GM19328 (cell line): ENCODE measurements around the gene AZU1.
"Not testable (repeated sequence)": the region's sequence is repeated elsewhere in the genome, so short reads cannot be mapped to it uniquely, and the experiment has no call there.

ENCODE experiments used
- ATAC-seq: cut with Tn5 transposase; IDR thresholded peaks from one replicate; pipeline ENCODE4 v1.9.1; 2021; ENCODE audit warnings: mild to moderate bottlenecking, moderate library complexity; ENCODE audit not compliant: unreplicated experiment

Gene AZU1

DNA sequence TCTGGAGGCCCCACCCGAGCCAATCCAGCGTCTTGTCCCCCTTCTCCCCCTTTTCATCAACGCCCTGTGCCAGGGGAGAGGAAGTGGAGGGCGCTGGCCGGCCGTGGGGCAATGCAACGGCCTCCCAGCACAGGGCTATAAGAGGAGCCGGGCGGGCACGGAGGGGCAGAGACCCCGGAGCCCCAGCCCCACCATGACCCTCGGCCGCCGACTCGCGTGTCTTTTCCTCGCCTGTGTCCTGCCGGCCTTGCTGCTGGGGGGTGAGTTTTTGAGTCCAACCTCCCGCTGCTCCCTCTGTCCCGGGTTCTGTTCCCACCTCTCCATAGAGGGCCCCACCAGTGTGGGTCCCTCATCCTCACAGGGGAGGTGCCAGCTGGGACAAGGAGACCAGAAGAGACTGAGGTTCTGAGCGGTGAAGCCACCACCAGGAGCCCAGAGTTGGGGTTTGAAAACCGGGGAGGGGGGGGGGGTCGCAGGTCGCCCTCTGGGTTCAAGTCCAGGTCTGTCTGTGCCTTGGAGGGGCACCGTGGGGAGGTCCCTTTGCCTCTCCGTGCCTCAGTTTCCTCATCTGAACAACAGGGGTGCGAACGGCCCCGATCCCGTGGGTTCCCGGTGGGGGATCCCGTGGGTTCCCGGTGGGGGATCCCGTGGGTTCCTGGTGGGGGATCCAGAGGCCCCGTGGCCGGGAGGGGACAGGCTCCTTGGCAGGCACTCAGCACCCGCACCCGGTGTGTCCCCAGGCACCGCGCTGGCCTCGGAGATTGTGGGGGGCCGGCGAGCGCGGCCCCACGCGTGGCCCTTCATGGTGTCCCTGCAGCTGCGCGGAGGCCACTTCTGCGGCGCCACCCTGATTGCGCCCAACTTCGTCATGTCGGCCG is 24.7 kb downstream of the AZU1 start, which contains the start of gene ELANE:
ELANE (plus strand) TSS at position 168 of the 878 bp plus-strand sequence; CDS start at position 194, 26 bp downstream.
- ATAC-seq: no peak

GRCh38 chr19:853014-853585 is 25.5 kb downstream of the AZU1 start:
- ATAC-seq: no peak

DNA sequence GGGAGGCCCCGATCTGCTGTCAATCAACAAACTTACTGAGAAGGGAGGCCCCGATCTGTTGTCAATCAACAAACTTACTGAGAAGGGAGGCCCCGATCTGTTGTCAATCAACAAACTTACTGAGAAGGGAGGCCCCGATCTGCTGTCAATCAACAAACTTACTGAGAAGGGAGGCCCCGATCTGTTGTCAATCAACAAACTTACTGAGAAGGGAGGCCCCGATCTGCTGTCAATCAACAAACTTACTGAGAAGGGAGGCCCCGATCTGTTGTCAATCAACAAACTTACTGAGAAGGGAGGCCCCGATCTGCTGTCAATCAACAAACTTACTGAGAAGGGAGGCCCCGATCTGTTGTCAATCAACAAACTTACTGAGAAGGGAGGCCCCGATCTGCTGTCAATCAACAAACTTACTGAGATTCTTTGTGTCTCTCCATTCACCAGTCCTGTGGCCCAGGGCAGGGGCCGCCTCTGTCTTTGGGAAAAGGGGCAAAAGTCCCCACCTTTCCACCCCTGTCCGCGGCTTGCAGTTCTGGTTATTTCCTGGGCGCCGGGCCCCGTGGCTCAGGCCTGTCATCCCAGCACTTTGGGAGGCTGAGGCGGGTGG is 26.1 kb downstream of the AZU1 start:
- not testable (repeated sequence) for ATAC-seq

DNA sequence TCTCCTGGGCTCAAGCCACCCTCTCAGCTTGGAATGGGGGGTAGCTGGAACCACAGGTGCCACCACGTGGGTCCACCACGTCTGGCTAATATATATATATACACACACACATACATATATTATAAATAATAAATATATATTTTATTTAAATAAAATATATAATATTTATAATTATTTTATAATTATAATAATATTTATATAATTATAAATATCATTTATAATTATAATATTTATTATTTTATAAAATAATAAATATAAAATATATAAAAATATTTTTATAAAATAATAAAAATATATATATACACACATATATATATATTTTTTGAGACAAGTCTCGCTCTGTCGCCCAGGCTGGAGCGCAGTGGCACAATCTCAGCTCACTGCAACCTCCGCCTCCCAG is 26.9 kb downstream of the AZU1 start:
- no peak for ATAC-seq

- ATAC-seq: no peak
Observed at GRCh38 chr19:855142-855541, 27.5 kb downstream of the AZU1 start.

DNA sequence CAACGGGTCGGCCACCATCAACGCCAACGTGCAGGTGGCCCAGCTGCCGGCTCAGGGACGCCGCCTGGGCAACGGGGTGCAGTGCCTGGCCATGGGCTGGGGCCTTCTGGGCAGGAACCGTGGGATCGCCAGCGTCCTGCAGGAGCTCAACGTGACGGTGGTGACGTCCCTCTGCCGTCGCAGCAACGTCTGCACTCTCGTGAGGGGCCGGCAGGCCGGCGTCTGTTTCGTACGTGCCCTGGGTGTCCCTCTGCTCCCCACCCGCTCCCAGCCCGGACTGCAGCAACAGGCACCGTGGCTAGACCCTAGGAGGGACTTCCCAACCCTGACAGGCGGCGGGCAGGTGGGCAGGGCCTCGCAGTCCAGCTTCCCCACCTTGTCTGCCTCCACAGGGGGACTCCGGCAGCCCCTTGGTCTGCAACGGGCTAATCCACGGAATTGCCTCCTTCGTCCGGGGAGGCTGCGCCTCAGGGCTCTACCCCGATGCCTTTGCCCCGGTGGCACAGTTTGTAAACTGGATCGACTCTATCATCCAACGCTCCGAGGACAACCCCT is 28.0 kb downstream of the AZU1 start:
- ATAC-seq: no peak

GRCh38 chr19:858284-858683 is 30.6 kb downstream of the AZU1 start:
- ATAC-seq: no peak

- ATAC-seq: no peak
Observed at GRCh38 chr19:858868-859843, 31.5 kb downstream of the AZU1 start, which contains the start of gene CFD. TSS of gene CFD (plus strand) at chr19:859664. CDS start at chr19:859690, 26 bp downstream.

GRCh38 chr19:861141-861755 is 33.6 kb downstream of the AZU1 start:
- ATAC-seq: no peak

GRCh38 chr19:861756-862580 is 34.3 kb downstream of the AZU1 start:
- ATAC-seq: no peak

DNA sequence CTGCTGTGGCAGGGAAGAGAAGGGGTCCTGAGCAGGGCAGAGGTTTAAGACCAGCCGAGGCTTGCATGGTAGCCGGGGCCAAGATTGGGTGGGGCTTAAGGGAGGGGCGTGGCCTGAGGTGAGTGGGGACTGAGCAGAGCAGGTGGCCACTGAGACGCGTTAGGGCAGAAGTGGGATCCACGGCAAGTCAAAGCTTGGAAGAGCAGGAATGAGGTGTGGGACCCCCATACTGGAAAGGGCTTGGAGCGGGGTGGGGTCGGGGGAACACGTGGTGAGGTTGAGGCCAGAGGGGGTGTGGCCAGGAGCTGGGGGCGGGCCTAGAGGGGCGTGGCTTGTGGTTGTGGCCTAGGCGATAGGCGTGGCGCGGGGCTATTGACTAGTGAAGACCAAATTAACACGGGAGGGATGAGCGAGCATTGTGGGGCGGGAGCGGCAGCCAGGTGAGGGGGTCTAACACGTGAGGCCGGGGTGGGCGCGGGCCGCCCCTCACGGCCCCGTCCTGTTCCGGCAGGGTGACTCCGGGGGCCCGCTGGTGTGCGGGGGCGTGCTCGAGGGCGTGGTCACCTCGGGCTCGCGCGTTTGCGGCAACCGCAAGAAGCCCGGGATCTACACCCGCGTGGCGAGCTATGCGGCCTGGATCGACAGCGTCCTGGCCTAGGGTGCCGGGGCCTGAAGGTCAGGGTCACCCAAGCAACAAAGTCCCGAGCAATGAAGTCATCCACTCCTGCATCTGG is 35.1 kb downstream of the AZU1 start:
- ATAC-seq: no peak

GRCh38 chr19:863315-863620 is 35.6 kb downstream of the AZU1 start:
- ATAC-seq: no peak

DNA sequence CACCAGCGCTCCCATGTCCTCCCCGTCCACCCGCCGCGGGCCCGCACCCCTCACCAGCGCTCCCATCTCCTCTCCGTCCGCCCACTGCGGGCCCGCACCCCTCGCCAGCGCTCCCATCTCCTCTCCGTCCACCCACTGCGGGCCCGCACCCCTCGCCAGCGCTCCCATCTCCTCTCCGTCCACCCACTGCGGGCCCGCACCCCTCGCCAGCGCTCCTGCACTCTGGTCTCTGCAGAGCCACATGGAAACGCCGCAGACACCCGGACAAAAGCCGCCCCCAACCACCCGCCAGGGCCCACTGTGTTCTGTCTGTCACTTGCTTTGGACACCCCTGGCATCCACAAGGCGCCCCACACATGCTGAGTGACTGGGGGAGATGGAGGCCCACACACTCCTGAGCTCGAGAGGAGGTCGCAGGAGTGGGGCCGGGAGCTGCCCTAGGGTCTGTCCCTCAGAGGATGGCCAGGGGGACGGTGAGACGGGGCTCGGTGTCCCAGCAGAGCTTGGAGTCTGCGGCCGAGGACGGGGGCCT is 39.2 kb downstream of the AZU1 start:
- no peak for ATAC-seq

DNA sequence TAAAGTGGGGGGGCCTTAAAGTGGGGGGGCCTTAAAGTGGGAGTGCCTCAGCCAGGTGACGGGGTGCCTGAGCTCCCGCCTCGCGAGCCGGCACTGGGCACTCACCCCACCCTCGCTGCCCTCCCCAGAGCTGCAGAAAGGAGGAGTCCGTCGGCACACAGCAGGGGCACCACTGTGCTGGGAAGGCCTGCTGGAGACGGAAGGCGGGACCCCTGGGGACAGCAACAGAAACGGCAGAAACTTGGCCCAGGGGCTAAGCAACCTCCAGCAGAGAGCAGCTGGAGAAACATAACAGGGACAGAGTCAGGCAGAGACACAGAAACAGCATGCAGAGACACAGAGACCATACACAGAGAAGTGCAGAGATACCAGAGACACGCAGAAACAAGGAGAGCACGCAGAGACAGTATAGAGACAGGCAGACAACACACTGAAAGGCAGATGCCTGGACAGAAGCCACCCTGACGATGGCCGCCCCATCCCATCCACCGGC is 39.7 kb downstream of the AZU1 start:
- ATAC-seq: no peak

GRCh38 chr19:867855-868457 is 40.3 kb downstream of the AZU1 start:
- ATAC-seq: no peak

DNA sequence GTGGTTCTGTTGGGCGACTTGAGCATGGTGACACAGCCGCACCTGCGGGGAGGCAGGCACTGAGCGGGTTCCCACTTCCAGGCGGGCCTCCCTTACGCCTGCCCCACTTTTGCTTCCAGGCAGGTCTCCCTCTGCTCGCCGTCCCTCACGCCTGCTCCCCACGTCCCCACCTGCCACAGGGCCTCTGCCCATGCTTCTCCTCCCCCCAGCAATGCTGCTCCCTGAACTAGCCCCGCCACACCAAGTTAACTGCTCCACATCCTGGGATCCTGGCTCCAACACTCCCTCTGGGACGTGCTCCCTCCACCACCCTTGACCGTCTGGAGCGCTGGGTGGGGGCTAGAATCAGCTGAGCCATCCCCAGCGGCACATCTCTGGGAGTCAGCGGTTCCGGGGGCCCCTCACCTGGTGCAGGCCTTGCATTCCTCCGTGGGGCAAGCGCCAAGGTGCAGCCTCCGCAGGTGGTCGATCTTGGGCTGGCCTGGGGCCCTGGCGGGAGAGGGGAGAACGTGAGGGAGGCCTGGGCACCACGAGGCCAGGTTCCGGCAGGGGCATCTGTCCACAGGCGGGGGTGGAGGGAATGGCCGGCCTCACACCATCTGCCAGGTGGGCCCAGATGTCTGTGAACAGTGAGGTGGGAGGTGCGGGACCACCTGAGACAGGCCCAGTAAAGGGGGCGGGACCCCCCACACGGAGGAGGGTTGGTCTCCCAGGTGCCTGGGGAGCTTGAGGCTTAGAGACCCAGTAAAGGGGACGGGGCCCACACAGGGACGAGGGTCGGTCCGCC is 41.0 kb downstream of the AZU1 start:
- ATAC-seq: no peak
